HG03565 (cell line): ENCODE data around the gene TRPV5.

ENCODE experiments used
- ATAC-seq: cut with Tn5 transposase; IDR thresholded peaks from one replicate; pipeline ENCODE4 v1.9.1; 2021; ENCODE audit warnings: mild to moderate bottlenecking, moderate library complexity; ENCODE audit not compliant: unreplicated experiment

Gene TRPV5

DNA sequence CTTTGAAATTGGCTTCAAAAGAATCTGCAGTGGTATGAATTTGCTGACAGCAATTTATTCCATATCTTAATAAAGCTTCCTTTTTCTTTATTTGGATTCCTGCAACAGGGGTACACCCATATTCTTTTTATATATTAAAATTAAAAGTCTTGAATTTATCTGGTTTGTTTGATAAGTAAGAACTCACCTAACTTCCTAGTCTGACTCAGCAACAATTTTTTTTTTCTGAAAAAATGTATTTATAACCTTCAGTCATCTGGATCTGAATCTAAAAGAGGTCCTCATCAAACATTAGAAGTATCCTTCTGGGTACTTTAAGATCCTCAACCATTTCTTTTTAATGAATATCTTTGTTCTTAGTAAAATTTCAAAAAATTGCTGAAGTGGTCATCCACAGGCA lies 74.1 kb downstream of the TRPV5 start:
- ATAC-seq: no peak
